ENCODE measurements around the gene ZNF341. TPM values are rescaled to one million over a fixed set of nuclear protein-coding genes. Genes with fewer than 3 reads are reported as not detected.

The ZNF341 gene
- total and polyA plus RNA-seq, 9 of the 15 experiments (the other 6 are each of a cell fraction or from before 2014, with no cell fraction given): 0.08 to 2.6 (median 1.0) TPM

- TF ChIP-seq HNRNPLL (IDR thresholded peaks at IDR 0.05; ENCODE audit: low read depth, low read length, poor library complexity, severe bottlenecking) (peak; percentile 89), TGIF2 (CRISPR knock-in tag; IDR thresholded peaks at IDR 0.05) (peak; percentile 91; the same call in 1 of the 2 replicates), ZFP91 (CRISPR knock-in tag; IDR thresholded peaks at IDR 0.05) (no peak), ZFP36 (IDR thresholded peaks at IDR 0.05; ENCODE audit: low read depth, low read length, partially characterized antibody) (no peak), SRSF7 (optimal IDR thresholded peaks at IDR 0.05; ENCODE audit: low read depth, low read length) (no peak), KLF10 (CRISPR knock-in tag; IDR thresholded peaks at IDR 0.05) (no peak), ZNF184 (CRISPR knock-in tag; IDR thresholded peaks at IDR 0.05) (no peak), GTF2E2 (tag; IDR thresholded peaks at IDR 0.05) (no peak), PRMT5 (CRISPR knock-in tag; IDR thresholded peaks at IDR 0.05) (no peak), PHB (CRISPR knock-in tag; IDR thresholded peaks at IDR 0.05) (no peak), MYBL2 (IDR thresholded peaks at IDR 0.05; ENCODE audit: low read depth) (peak; percentile 86), MYBL2 (CRISPR knock-in tag; IDR thresholded peaks at IDR 0.05; ENCODE audit: borderline replicate concordance) (no peak), WHSC1 (IDR thresholded peaks at IDR 0.05; ENCODE audit: low read length) (no peak), MCM3 (IDR thresholded peaks at IDR 0.05) (no peak), FOS (IDR thresholded peaks at IDR 0.05; ENCODE audit: extremely low read depth, insufficient read length) (peak; percentile 99), REST (IDR thresholded peaks at IDR 0.05; ENCODE audit: borderline replicate concordance) (no peak), REST (CRISPR knock-in tag; IDR thresholded peaks at IDR 0.05; ENCODE audit: low read depth) (0 out of 2 replicates have a peak, but pooled peaks have one; percentile 19), TCF7 (IDR thresholded peaks at IDR 0.05; ENCODE audit: borderline replicate concordance) (no peak), E2F4 (CRISPR knock-in tag; IDR thresholded peaks at IDR 0.05; ENCODE audit: low read depth) (no peak; the same call in none of the 2 replicates)
Measured at GRCh38 chr20:33719989-33720709, 11.6 kb upstream of the ZNF341 start, which contains the start of gene PXMP4 (continued).

All from K562 (cell line).